Measurements from ENCODE around the gene PRPSAP2. TPM values are rescaled to one million over a fixed set of nuclear protein-coding genes. Genes with fewer than 3 reads are reported as not detected.
"Not testable (repeated sequence)": the region's sequence is repeated elsewhere in the genome, so short reads cannot be mapped to it uniquely, and the experiment has no call there.

Gene PRPSAP2
- 40.7 TPM for total RNA-seq

GRCh38 chr17:18857864-18858566, at the start of gene PRPSAP2:
Gene PRPSAP2, plus strand, starts transcription at chr17:18858131. Its CDS starts 7,703 bp downstream, at chr17:18865834.
- no peaks in the 10 kb centered on the region for H3K36me3 ChIP-seq (ENCODE audit: control insufficient read depth in 3 of 3, insufficient read depth in 3 of 3, low read length in 3 of 3)
- peak within 1 kb of the TSS; percentile 84 for H3K27ac ChIP-seq (ENCODE audit: low read depth, low read length)
- peaks cover 8 to 22% (median 15%) of the 10 kb centered on the region in 3 donors for H3K4me1 ChIP-seq (ENCODE audit: control insufficient read depth in 3 of 3, insufficient read depth in 3 of 3, low read length in 3 of 3)
- peak within 1 kb of the TSS; percentile 72 to 85 (median 76) for H3K4me3 ChIP-seq (ENCODE audit: low read length in 3 of 3)
- H3K27me3 ChIP-seq (ENCODE audit: control insufficient read depth in 3 of 3, insufficient read depth in 3 of 3, low read length in 3 of 3), result no peaks in the 10 kb centered on the region
- no peaks in the 10 kb centered on the region for H3K9me3 ChIP-seq (ENCODE audit: control insufficient read depth in 3 of 3, low read length in 3 of 3)
- peak within 1 kb of the TSS; percentile 83 to 89 (median 85) for H3K9ac ChIP-seq (ENCODE audit: low read depth in 1 of 3, low read length in 3 of 3)

GRCh38 chr17:18815924-18816323, 42.0 kb upstream of the PRPSAP2 start:
- not testable (repeated sequence) for H3K36me3 ChIP-seq (ENCODE audit: control insufficient read depth in 3 of 3, insufficient read depth in 3 of 3, low read length in 3 of 3); H3K9me3 ChIP-seq (ENCODE audit: control insufficient read depth in 3 of 3, low read length in 3 of 3); H3K4me1 ChIP-seq (ENCODE audit: control insufficient read depth in 3 of 3, insufficient read depth in 3 of 3, low read length in 3 of 3); H3K9ac ChIP-seq (ENCODE audit: low read depth in 1 of 3, low read length in 3 of 3); H3K27ac ChIP-seq (ENCODE audit: low read depth, low read length); H3K27me3 ChIP-seq (ENCODE audit: control insufficient read depth in 3 of 3, insufficient read depth in 3 of 3, low read length in 3 of 3); H3K4me3 ChIP-seq (ENCODE audit: low read length in 3 of 3)

GRCh38 chr17:18816489-18817371, 41.2 kb upstream of the PRPSAP2 start:
- H3K4me3 ChIP-seq (ENCODE audit: low read length in 3 of 3); H3K9ac ChIP-seq (ENCODE audit: low read depth in 1 of 3, low read length in 3 of 3); H3K27me3 ChIP-seq (ENCODE audit: control insufficient read depth in 3 of 3, insufficient read depth in 3 of 3, low read length in 3 of 3); H3K27ac ChIP-seq (ENCODE audit: low read depth, low read length); H3K36me3 ChIP-seq (ENCODE audit: control insufficient read depth in 3 of 3, insufficient read depth in 3 of 3, low read length in 3 of 3); H3K9me3 ChIP-seq (ENCODE audit: control insufficient read depth in 3 of 3, low read length in 3 of 3); H3K4me1 ChIP-seq (ENCODE audit: control insufficient read depth in 3 of 3, insufficient read depth in 3 of 3, low read length in 3 of 3): not testable (repeated sequence)

GRCh38 chr17:18821430-18821829, 36.5 kb upstream of the PRPSAP2 start:
- H3K36me3 ChIP-seq (ENCODE audit: control insufficient read depth in 3 of 3, insufficient read depth in 3 of 3, low read length in 3 of 3); H3K27ac ChIP-seq (ENCODE audit: low read depth, low read length); H3K27me3 ChIP-seq (ENCODE audit: control insufficient read depth in 3 of 3, insufficient read depth in 3 of 3, low read length in 3 of 3); H3K4me1 ChIP-seq (ENCODE audit: control insufficient read depth in 3 of 3, insufficient read depth in 3 of 3, low read length in 3 of 3); H3K4me3 ChIP-seq (ENCODE audit: low read length in 3 of 3); H3K9ac ChIP-seq (ENCODE audit: low read depth in 1 of 3, low read length in 3 of 3); H3K9me3 ChIP-seq (ENCODE audit: control insufficient read depth in 3 of 3, low read length in 3 of 3): not testable (repeated sequence)

GRCh38 chr17:18827613-18828012, 30.3 kb upstream of the PRPSAP2 start:
- not testable (repeated sequence) for H3K9me3 ChIP-seq (ENCODE audit: control insufficient read depth in 3 of 3, low read length in 3 of 3); H3K4me1 ChIP-seq (ENCODE audit: control insufficient read depth in 3 of 3, insufficient read depth in 3 of 3, low read length in 3 of 3); H3K27me3 ChIP-seq (ENCODE audit: control insufficient read depth in 3 of 3, insufficient read depth in 3 of 3, low read length in 3 of 3); H3K4me3 ChIP-seq (ENCODE audit: low read length in 3 of 3); H3K27ac ChIP-seq (ENCODE audit: low read depth, low read length); H3K36me3 ChIP-seq (ENCODE audit: control insufficient read depth in 3 of 3, insufficient read depth in 3 of 3, low read length in 3 of 3); H3K9ac ChIP-seq (ENCODE audit: low read depth in 1 of 3, low read length in 3 of 3)

GRCh38 chr17:18848501-18848900, 9.4 kb upstream of the PRPSAP2 start:
- Histone ChIP-seq H3K27ac (ENCODE audit: low read depth, low read length) (no peak overlapping the region), H3K9ac (ENCODE audit: low read depth in 1 of 3, low read length in 3 of 3) (no peak overlapping the region), H3K36me3 (ENCODE audit: control insufficient read depth in 3 of 3, insufficient read depth in 3 of 3, low read length in 3 of 3) (no peaks in the 10 kb centered on the region), H3K9me3 (ENCODE audit: control insufficient read depth in 3 of 3, low read length in 3 of 3) (no peaks in the 10 kb centered on the region), H3K27me3 (ENCODE audit: control insufficient read depth in 3 of 3, insufficient read depth in 3 of 3, low read length in 3 of 3) (no peaks in the 10 kb centered on the region), H3K4me3 (ENCODE audit: low read length in 3 of 3) (no peak overlapping the region), H3K4me1 (ENCODE audit: control insufficient read depth in 3 of 3, insufficient read depth in 3 of 3, low read length in 3 of 3) (no peaks in the 10 kb centered on the region)

GRCh38 chr17:18850679-18851078, 7.3 kb upstream of the PRPSAP2 start:
- Histone ChIP-seq H3K27me3 (ENCODE audit: control insufficient read depth in 3 of 3, insufficient read depth in 3 of 3, low read length in 3 of 3) (no peaks in the 10 kb centered on the region), H3K9ac (ENCODE audit: low read depth in 1 of 3, low read length in 3 of 3) (no peak overlapping the region), H3K27ac (ENCODE audit: low read depth, low read length) (no peak overlapping the region), H3K4me1 (ENCODE audit: control insufficient read depth in 3 of 3, insufficient read depth in 3 of 3, low read length in 3 of 3) (peaks cover 4 to 5% (median 5%) of the 10 kb centered on the region in 3 donors), H3K4me3 (ENCODE audit: low read length in 3 of 3) (no peak overlapping the region), H3K36me3 (ENCODE audit: control insufficient read depth in 3 of 3, insufficient read depth in 3 of 3, low read length in 3 of 3) (no peaks in the 10 kb centered on the region), H3K9me3 (ENCODE audit: control insufficient read depth in 3 of 3, low read length in 3 of 3) (no peaks in the 10 kb centered on the region)

GRCh38 chr17:18851201-18851600, 6.7 kb upstream of the PRPSAP2 start:
- Histone ChIP-seq H3K4me1 (ENCODE audit: control insufficient read depth in 3 of 3, insufficient read depth in 3 of 3, low read length in 3 of 3) (peaks cover 7 to 9% (median 8%) of the 10 kb centered on the region in 3 donors), H3K36me3 (ENCODE audit: control insufficient read depth in 3 of 3, insufficient read depth in 3 of 3, low read length in 3 of 3) (no peaks in the 10 kb centered on the region), H3K27me3 (ENCODE audit: control insufficient read depth in 3 of 3, insufficient read depth in 3 of 3, low read length in 3 of 3) (no peaks in the 10 kb centered on the region), H3K9me3 (ENCODE audit: control insufficient read depth in 3 of 3, low read length in 3 of 3) (no peaks in the 10 kb centered on the region), H3K9ac (ENCODE audit: low read depth in 1 of 3, low read length in 3 of 3) (no peak overlapping the region), H3K27ac (ENCODE audit: low read depth, low read length) (no peak overlapping the region), H3K4me3 (ENCODE audit: low read length in 3 of 3) (no peak overlapping the region)

GRCh38 chr17:18854956-18855355, 3.0 kb upstream of the PRPSAP2 start:
- Histone ChIP-seq H3K27me3 (ENCODE audit: control insufficient read depth in 3 of 3, insufficient read depth in 3 of 3, low read length in 3 of 3) (no peaks in the 10 kb centered on the region), H3K4me3 (ENCODE audit: low read length in 3 of 3) (no peak overlapping the region), H3K4me1 (ENCODE audit: control insufficient read depth in 3 of 3, insufficient read depth in 3 of 3, low read length in 3 of 3) (peaks cover 8 to 22% (median 15%) of the 10 kb centered on the region in 3 donors), H3K27ac (ENCODE audit: low read depth, low read length) (no peak overlapping the region), H3K9me3 (ENCODE audit: control insufficient read depth in 3 of 3, low read length in 3 of 3) (no peaks in the 10 kb centered on the region), H3K9ac (ENCODE audit: low read depth in 1 of 3, low read length in 3 of 3) (peak overlapping the region in 1 of 3 donors; percentile 47), H3K36me3 (ENCODE audit: control insufficient read depth in 3 of 3, insufficient read depth in 3 of 3, low read length in 3 of 3) (no peaks in the 10 kb centered on the region)
